K562 (cell line): ENCODE data around the gene LMF2. TPM values are rescaled to one million over a fixed set of nuclear protein-coding genes. Genes with fewer than 3 reads are reported as not detected.

Experiments
- CCNT2 ChIP-seq: IDR thresholded peaks from 2 replicates; pipeline ENCODE4 v1.6.1; 2011; ENCODE audit warnings: borderline replicate concordance, low read depth, mild to moderate bottlenecking, moderate library complexity, mixed read lengths, low read length; ENCODE audit not compliant: insufficient read length; ENCODE audit errors: extremely low read depth
- CEBPB ChIP-seq: fragments of 450-650 bp; IDR thresholded peaks from 2 replicates; pipeline ENCODE4 v1.6.1; 2016; ENCODE audit warnings: missing genetic modification characterization, missing compliant biosample characterization
- CREB3L1 ChIP-seq: fragments of 450-650 bp; IDR thresholded peaks from 2 replicates; pipeline ENCODE4 v1.6.1; 2014; ENCODE audit warnings: low read depth, mild to moderate bottlenecking, moderate library complexity, borderline replicate concordance
- DNMT1 ChIP-seq: fragments of 450-650 bp; IDR thresholded peaks from 2 replicates; pipeline ENCODE4 v1.6.1; 2016; ENCODE audit warnings: antibody characterized with exemption, mild to moderate bottlenecking
- HDAC2 ChIP-seq: fragments of 450-650 bp; IDR thresholded peaks from 2 replicates; pipeline ENCODE4 v1.6.1; 2016; ENCODE audit warnings: mild to moderate bottlenecking
- KLF16 ChIP-seq: IDR thresholded peaks from 2 replicates; pipeline ENCODE4 v1.6.1; 2016; ENCODE audit warnings: antibody characterized with exemption
- MAZ ChIP-seq, 2 experiments: fragments of 450-650 bp in 1 of 2; sonication (generic) in 1 of 2; formaldehyde crosslinking; IDR thresholded peaks in 1 of 2; conservative IDR thresholded peaks in 1 of 2; 2 replicates each; pipeline versions ENCODE4 v1.4.0 to v1.5.0; 2020; ENCODE audit warnings: mild to moderate bottlenecking in 1 of 2, missing genetic modification reagents in 1 of 2
- MCM7 ChIP-seq, 2 experiments: fragments of 450-650 bp; IDR thresholded peaks; 2 replicates each; pipeline ENCODE4 v1.6.1; 2016 to 2018
- POLR2AphosphoS2 ChIP-seq: IDR thresholded peaks from 2 replicates; pipeline ENCODE4 v1.6.1; 2012; ENCODE audit warnings: low read length, improper control_type of control experiment
- SMARCB1 ChIP-seq: IDR thresholded peaks from 2 replicates; pipeline ENCODE4 v1.6.1; 2011; ENCODE audit warnings: improper control_type of control experiment, low read depth; ENCODE audit not compliant: insufficient read length
- SOX6 ChIP-seq: fragments of 450-650 bp; IDR thresholded peaks from 2 replicates; pipeline ENCODE4 v1.6.1; 2014; ENCODE audit warnings: mild to moderate bottlenecking
- SREBF2 ChIP-seq: sonication (generic); formaldehyde crosslinking; IDR thresholded peaks from 2 replicates; pipeline ENCODE4 v1.4.0; 2020; ENCODE audit warnings: mild to moderate bottlenecking, missing genetic modification reagents
- TARDBP ChIP-seq: fragments of 450-650 bp; IDR thresholded peaks from 2 replicates; pipeline ENCODE4 v1.6.1; 2016
- TSC22D4 ChIP-seq: fragments of 450-650 bp; IDR thresholded peaks from 2 replicates; pipeline ENCODE4 v1.6.1; 2016; ENCODE audit warnings: missing genetic modification characterization, missing biosample characterization, control low read depth
- WHSC1 ChIP-seq: IDR thresholded peaks from one replicate; pipeline ENCODE4 v1.6.1; 2012; ENCODE audit warnings: low read length, control low read depth, inconsistent platforms
- ZNF507 ChIP-seq: conservative IDR thresholded peaks from 2 replicates; pipeline ENCODE4 v1.6.1; 2017; ENCODE audit warnings: missing genetic modification characterization, missing compliant biosample characterization
- ZNF707 ChIP-seq: fragments of 250-450 bp; sonication (Bioruptor Pico); conservative IDR thresholded peaks from 2 replicates; pipeline ENCODE4 v1.8.0; 2022; ENCODE audit warnings: inconsistent platforms, mild to moderate bottlenecking, moderate library complexity
- polyA plus RNA-seq, 8 experiments: library from polyadenylated mRNA; depleted of rRNA in 4 of 8; stranded (reverse) in 5 of 8; unstranded in 3 of 8; fragments of >200 nt; fragmentation: Nextera tagmentation in 2 of 8; fragmentation: Illumina TruSeq in 1 of 8; extraction: Ambion mirVana in 2 of 8; extraction: Trizol in 1 of 8; gene quantifications; 2 replicates each; pipeline versions ENCODE4 v1.2.1 to v1.2.3, GENCODE V29; 2011 to 2014; ENCODE audit warnings: inconsistent platforms in 1 of 8, missing spikeins in 1 of 8
- total RNA-seq, 7 experiments: library from RNA; depleted of rRNA in 6 of 7; stranded (reverse); fragments of >200 nt in 6 of 7; fragmentation: Illumina TruSeq in 2 of 7; extraction: Trizol in 2 of 7; gene quantifications; 2 replicates each; pipeline versions ENCODE4 v1.2.1 to v1.2.3, GENCODE V29; 2011 to 2021; ENCODE audit warnings: low replicate concordance in 1 of 7
- TF ChIP-seq, protein P1 (sequence below): fragments of 450-650 bp; formaldehyde crosslinking; IDR thresholded peaks from 2 replicates; pipeline ENCODE4 v1.4.0; 2020; ENCODE audit warnings: mild to moderate bottlenecking, moderate library complexity
- TF ChIP-seq, protein P2 (sequence below): fragments of 450-650 bp; formaldehyde crosslinking; IDR thresholded peaks from 2 replicates; pipeline ENCODE4 v1.4.0; 2022; ENCODE audit warnings: mild to moderate bottlenecking, moderate library complexity
- TF ChIP-seq, protein P3 (sequence below), 3 experiments: fragments of 200-800 bp in 1 of 3; sonication (Bioruptor generic) in 1 of 3; sonication (generic) in 1 of 3; formaldehyde crosslinking in 1 of 3; IDR thresholded peaks; 2 replicates each; pipeline versions ENCODE4 v1.6.1 to v1.8.0; 2016 to 2022; ENCODE audit warnings: mild to moderate bottlenecking in 2 of 3, missing compliant biosample characterization in 2 of 3, missing genetic modification characterization in 2 of 3, missing genetic modification reagents in 1 of 3
- TF ChIP-seq, protein P4 (sequence below): fragments of 450-650 bp; IDR thresholded peaks from 2 replicates; pipeline ENCODE4 v1.7.0; 2016; ENCODE audit warnings: borderline replicate concordance

LMF2 gene
- total and polyA plus RNA-seq, 9 of the 15 experiments (the other 6 are each of a cell fraction or from before 2014, with no cell fraction given) = 0.08 to 37.1 (median 7.6) TPM

- TF ChIP-seq SREBF2 (CRISPR knock-in tag) (no peak), KLF16 (0 out of 2 replicates have a peak, but pooled peaks have one; percentile 24), TSC22D4 (tag) (no peak), WHSC1 (no peak), POLR2AphosphoS2 (no peak), CEBPB (tag) (no peak), CREB3L1 (no peak), TARDBP (no peak), SMARCB1 (no peak), CCNT2 (no peak), DNMT1 (no peak), SOX6 (no peak), MCM7 (IDR thresholded peaks at IDR 0.05) (no peak), MAZ (CRISPR knock-in tag; conservative IDR thresholded peaks at IDR 0.05 in 1 of 2, IDR thresholded peaks at IDR 0.05 in 1 of 2) (no peak), HDAC2 (0 out of 2 replicates have a peak, but pooled peaks have one; percentile 57), ZNF707 (CRISPR knock-in tag) (no peak), ZNF507 (tag) (no peak)
- TF ChIP-seq, protein P1, sequence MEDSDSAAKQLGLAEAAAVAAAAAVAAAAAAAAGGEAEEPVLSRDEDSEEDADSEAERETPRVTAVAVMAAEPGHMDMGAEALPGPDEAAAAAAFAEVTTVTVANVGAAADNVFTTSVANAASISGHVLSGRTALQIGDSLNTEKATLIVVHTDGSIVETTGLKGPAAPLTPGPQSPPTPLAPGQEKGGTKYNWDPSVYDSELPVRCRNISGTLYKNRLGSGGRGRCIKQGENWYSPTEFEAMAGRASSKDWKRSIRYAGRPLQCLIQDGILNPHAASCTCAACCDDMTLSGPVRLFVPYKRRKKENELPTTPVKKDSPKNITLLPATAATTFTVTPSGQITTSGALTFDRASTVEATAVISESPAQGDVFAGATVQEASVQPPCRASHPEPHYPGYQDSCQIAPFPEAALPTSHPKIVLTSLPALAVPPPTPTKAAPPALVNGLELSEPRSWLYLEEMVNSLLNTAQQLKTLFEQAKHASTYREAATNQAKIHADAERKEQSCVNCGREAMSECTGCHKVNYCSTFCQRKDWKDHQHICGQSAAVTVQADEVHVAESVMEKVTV (CRISPR knock-in tag) = no peak
- TF ChIP-seq, protein P2, sequence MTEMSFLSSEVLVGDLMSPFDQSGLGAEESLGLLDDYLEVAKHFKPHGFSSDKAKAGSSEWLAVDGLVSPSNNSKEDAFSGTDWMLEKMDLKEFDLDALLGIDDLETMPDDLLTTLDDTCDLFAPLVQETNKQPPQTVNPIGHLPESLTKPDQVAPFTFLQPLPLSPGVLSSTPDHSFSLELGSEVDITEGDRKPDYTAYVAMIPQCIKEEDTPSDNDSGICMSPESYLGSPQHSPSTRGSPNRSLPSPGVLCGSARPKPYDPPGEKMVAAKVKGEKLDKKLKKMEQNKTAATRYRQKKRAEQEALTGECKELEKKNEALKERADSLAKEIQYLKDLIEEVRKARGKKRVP (CRISPR knock-in tag) = no peak
- TF ChIP-seq, protein P3, sequence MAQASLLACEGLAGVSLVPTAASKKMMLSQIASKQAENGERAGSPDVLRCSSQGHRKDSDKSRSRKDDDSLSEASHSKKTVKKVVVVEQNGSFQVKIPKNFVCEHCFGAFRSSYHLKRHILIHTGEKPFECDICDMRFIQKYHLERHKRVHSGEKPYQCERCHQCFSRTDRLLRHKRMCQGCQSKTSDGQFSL (CRISPR knock-in tag; IDR thresholded peaks at IDR 0.05) = no peak
- TF ChIP-seq, protein P3 (tag; IDR thresholded peaks at IDR 0.05) = no peak
- TF ChIP-seq, protein P4, sequence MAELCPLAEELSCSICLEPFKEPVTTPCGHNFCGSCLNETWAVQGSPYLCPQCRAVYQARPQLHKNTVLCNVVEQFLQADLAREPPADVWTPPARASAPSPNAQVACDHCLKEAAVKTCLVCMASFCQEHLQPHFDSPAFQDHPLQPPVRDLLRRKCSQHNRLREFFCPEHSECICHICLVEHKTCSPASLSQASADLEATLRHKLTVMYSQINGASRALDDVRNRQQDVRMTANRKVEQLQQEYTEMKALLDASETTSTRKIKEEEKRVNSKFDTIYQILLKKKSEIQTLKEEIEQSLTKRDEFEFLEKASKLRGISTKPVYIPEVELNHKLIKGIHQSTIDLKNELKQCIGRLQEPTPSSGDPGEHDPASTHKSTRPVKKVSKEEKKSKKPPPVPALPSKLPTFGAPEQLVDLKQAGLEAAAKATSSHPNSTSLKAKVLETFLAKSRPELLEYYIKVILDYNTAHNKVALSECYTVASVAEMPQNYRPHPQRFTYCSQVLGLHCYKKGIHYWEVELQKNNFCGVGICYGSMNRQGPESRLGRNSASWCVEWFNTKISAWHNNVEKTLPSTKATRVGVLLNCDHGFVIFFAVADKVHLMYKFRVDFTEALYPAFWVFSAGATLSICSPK = no peak
Measured at GRCh38 chr22:50532824-50533796, 25.6 kb upstream of the LMF2 start (continued).
